ENCODE measurements around the gene STT3B. TPM values are rescaled to one million over a fixed set of nuclear protein-coding genes. Genes with fewer than 3 reads are reported as not detected.

STT3B gene
- polyA plus RNA-seq, 1 donor (not counting 4 experiments of a cell fraction or from before 2014, with no cell fraction given) = 129 TPM

DNA sequence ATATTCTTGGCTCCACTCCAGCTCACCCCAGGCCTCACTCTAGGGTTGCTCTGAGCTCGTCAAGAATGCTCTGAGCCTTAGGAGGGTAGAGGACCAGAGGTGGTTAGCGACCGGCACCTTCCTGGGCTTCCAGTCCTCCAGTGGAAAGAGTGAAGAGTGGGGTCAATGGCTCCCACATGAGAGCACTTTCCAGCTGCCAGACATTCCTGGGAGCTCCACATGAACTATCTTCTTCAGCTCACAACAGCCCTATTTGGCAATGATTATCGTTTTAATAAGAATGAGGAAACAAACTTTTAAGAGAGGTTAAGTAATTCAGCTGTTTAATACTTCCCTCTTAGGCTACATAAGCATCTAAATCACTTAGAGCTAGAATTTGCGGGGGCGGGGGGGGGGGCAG is 139.3 kb downstream of the STT3B start:
- Histone ChIP-seq H3K4me3 (ENCODE audit: control insufficient read depth in 2 of 3, extremely low read depth in 1 of 3, insufficient read depth in 2 of 3, low read depth in 1 of 3, low read length in 3 of 3) (no peak overlapping the region), H2AFZ (ENCODE audit: control insufficient read depth, low read length) (no peak overlapping the region), H3K36me3 (ENCODE audit: control insufficient read depth in 2 of 2, extremely low read depth in 1 of 2, insufficient read depth in 2 of 2, low read length in 2 of 2) (peaks cover 35 to 43% of the 10 kb centered on the region in 2 experiments), H3K4me2 (ENCODE audit: control insufficient read depth, extremely low read depth, insufficient read depth, low read depth, low read length) (no peak overlapping the region), H3K79me2 (ENCODE audit: control insufficient read depth, insufficient read depth, low read length) (peaks cover 6% of the 10 kb centered on the region), H4K20me1 (ENCODE audit: control insufficient read depth, extremely low read depth, insufficient read depth, low read length) (peaks cover 5% of the 10 kb centered on the region), H3K9ac (ENCODE audit: control insufficient read depth, extremely low read depth, insufficient read depth, low read length) (no peak overlapping the region), H3K4me1 (ENCODE audit: control insufficient read depth, extremely low read depth, insufficient read depth, low read length) (peaks cover 2% of the 10 kb centered on the region), H3K9me3 (ENCODE audit: control insufficient read depth, low read depth, low read length) (no peaks in the 10 kb centered on the region), H3K27ac (ENCODE audit: control insufficient read depth, insufficient read depth, low read length) (no peak overlapping the region), H3K9me1 (ENCODE audit: control insufficient read depth, extremely low read depth, insufficient read depth, low read length) (no peaks in the 10 kb centered on the region), H3K27me3 (ENCODE audit: control insufficient read depth, extremely low read depth, insufficient read depth, low read length) (no peaks in the 10 kb centered on the region)
- TF ChIP-seq, protein P1, sequence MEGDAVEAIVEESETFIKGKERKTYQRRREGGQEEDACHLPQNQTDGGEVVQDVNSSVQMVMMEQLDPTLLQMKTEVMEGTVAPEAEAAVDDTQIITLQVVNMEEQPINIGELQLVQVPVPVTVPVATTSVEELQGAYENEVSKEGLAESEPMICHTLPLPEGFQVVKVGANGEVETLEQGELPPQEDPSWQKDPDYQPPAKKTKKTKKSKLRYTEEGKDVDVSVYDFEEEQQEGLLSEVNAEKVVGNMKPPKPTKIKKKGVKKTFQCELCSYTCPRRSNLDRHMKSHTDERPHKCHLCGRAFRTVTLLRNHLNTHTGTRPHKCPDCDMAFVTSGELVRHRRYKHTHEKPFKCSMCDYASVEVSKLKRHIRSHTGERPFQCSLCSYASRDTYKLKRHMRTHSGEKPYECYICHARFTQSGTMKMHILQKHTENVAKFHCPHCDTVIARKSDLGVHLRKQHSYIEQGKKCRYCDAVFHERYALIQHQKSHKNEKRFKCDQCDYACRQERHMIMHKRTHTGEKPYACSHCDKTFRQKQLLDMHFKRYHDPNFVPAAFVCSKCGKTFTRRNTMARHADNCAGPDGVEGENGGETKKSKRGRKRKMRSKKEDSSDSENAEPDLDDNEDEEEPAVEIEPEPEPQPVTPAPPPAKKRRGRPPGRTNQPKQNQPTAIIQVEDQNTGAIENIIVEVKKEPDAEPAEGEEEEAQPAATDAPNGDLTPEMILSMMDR (optimal IDR thresholded peaks at IDR 0.05 in 1 of 3, IDR thresholded peaks at IDR 0.05 in 1 of 3, conservative IDR thresholded peaks at IDR 0.05 in 1 of 3; ENCODE audit: extremely low read depth in 1 of 3, insufficient read depth in 2 of 3, low read length in 3 of 3) = no peak
- no peak for TF ChIP-seq EZH2 (IDR thresholded peaks at IDR 0.05; ENCODE audit: low read length)
- DNase-seq (ENCODE audit: low read depth, low spot score) (no peak), FAIRE-seq (no peak)
- dilution Hi-C loops (cut with MboI; ENCODE audit: extremely low pct_ligation_motif_present, low sequenced_read_pairs) = no loop called here

DNA sequence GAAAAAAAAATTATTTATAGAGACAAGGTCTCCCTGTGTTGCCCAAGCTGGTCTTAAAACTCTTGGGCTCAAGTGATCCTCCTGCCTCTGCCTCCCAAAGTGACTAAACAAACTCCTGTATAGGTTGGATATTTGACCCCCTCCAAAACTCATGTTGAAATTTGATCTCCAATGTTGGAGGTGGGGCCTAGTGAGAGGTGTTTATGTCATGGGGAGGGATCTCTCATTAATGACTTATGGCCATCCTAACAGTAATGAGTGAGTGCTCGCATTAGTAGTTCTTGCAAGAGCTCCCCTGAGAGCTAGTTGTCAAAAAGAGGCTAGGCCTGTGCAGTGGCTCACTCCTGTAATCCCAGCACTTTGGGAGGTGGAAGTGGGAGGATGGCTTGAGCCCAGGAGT is 141.2 kb downstream of the STT3B start:
- FAIRE-seq (no peak), DNase-seq (ENCODE audit: low read depth, low spot score) (no peak)
- Histone ChIP-seq H3K27me3 (ENCODE audit: control insufficient read depth, extremely low read depth, insufficient read depth, low read length) (no peaks in the 10 kb centered on the region), H2AFZ (ENCODE audit: control insufficient read depth, low read length) (no peak overlapping the region), H3K4me2 (ENCODE audit: control insufficient read depth, extremely low read depth, insufficient read depth, low read depth, low read length) (no peak overlapping the region), H3K4me1 (ENCODE audit: control insufficient read depth, extremely low read depth, insufficient read depth, low read length) (peaks cover 10% of the 10 kb centered on the region), H3K9ac (ENCODE audit: control insufficient read depth, extremely low read depth, insufficient read depth, low read length) (no peak overlapping the region), H3K27ac (ENCODE audit: control insufficient read depth, insufficient read depth, low read length) (no peak overlapping the region), H3K9me1 (ENCODE audit: control insufficient read depth, extremely low read depth, insufficient read depth, low read length) (peaks cover 1% of the 10 kb centered on the region), H4K20me1 (ENCODE audit: control insufficient read depth, extremely low read depth, insufficient read depth, low read length) (peaks cover 8% of the 10 kb centered on the region), H3K36me3 (ENCODE audit: control insufficient read depth in 2 of 2, extremely low read depth in 1 of 2, insufficient read depth in 2 of 2, low read length in 2 of 2) (peaks cover 35 to 43% of the 10 kb centered on the region in 2 experiments), H3K4me3 (ENCODE audit: control insufficient read depth in 2 of 3, extremely low read depth in 1 of 3, insufficient read depth in 2 of 3, low read depth in 1 of 3, low read length in 3 of 3) (no peak overlapping the region), H3K79me2 (ENCODE audit: control insufficient read depth, insufficient read depth, low read length) (peaks cover 14% of the 10 kb centered on the region), H3K9me3 (ENCODE audit: control insufficient read depth, low read depth, low read length) (no peaks in the 10 kb centered on the region)
- dilution Hi-C loops (cut with MboI; ENCODE audit: extremely low pct_ligation_motif_present, low sequenced_read_pairs) = no loop called here
- TF ChIP-seq EZH2 (IDR thresholded peaks at IDR 0.05; ENCODE audit: low read length) = no peak
- TF ChIP-seq, protein P1 (optimal IDR thresholded peaks at IDR 0.05 in 1 of 3, IDR thresholded peaks at IDR 0.05 in 1 of 3, conservative IDR thresholded peaks at IDR 0.05 in 1 of 3; ENCODE audit: extremely low read depth in 1 of 3, insufficient read depth in 2 of 3, low read length in 3 of 3) = no peak

Data from keratinocyte (primary cell).